GM19238 (cell line): Measurements from ENCODE around the gene MTHFD2L.
A peak's percentile ranks its signal among the peaks of the same experiment; 100 is the strongest.
"Not testable (repeated sequence)": the region's sequence is repeated elsewhere in the genome, so short reads cannot be mapped to it uniquely, and the experiment has no call there.

ENCODE experiments used
- DNase-seq: peaks from one replicate; pipeline ENCODE4 v3.0.0; 2011; ENCODE audit warnings: low spot score; ENCODE audit not compliant: insufficient read length

MTHFD2L gene

DNA sequence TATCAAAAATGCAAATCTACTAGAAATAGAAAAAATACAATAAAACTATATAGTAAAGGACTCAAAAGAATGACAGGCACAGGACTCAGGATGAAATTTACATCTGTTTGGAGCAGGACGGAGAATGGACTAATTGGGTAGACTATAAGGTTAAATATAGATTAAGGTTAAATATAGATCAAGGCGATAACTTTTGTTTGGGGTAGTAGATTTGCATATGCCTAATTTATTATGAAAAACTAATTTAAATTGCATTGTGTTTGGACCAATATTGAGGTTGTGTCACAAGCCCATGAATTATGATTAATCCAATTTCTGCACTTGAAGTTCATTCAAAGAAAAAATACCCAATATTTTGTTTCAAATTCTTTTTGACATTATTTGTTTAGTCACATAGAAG, 31.0 kb downstream of the MTHFD2L start:
- DNase-seq = no peak

DNA sequence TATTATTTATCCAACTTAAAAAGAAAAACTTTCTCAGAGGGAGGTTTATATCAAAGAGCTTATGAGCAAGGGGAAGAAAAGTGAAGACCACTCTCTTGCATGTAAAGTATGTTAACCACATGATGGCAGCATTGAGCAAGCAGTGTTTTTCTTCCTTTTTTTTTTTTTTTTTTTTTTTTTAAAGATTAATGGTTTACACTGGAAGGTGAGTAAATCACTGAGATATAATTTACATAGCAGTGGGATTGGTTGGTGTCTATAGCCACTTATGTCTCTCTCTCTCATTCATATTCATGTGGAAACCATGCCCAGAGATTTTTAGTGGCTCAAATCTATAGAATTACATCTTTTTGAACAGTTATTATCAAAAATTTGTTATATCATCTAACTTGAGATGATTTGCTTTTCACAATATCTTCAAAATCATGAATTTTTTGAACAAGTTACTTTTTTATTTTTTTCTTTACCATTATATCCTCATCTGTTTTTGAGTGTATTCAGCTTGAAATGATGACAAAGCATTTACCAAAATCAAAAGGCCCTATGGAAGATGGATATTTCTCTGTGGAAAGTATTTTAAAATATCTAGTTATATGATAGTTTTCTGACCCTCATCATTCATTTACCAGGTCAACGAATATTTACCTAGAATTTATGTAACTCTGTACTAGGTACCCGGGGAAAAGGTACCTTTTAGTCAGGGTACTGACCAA, 31.6 kb downstream of the MTHFD2L start:
- no peak for DNase-seq

DNA sequence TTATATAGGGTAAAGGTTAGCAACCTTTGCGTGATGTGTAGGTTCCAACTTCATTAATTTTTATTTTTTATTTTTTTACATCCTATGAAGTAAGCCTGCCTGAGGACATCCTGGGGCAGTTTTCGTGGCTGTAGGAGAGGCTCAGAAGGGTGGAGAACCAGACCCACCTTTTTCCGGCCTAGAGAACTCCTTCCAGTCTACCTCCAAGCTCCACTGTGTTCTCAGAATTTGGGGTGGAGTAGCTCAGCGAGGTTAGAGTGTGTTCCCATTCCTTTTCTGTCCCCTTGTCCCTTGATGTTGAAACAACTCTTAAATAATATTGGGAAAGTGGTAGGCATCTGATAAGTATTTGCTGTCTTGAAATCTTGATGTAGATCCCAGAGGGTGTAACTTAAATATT, 32.4 kb downstream of the MTHFD2L start:
- no peak for DNase-seq

DNA sequence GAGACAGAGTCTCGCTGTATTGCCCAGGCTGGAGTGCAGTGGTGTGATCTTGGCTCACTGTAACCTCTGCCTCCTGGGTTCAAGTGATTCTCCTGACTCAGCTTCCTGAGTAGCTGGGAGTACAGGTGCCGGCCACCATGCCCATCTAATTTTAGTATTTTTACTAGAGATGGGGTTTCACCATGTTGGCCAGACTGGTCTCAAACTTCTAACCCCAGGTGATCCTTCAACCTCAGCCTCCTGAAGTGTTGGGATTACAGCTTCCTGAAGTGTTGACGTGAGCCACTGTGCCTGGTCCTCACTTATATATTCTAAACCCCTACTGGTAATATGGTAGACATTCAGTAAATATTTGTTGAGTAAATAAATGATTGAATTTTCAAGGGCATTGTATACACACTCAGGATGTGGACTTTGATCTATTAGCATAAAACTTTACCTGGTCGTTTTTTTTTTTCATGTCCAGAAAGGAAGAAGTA, 33.0 kb downstream of the MTHFD2L start:
- no peak for DNase-seq

DNA sequence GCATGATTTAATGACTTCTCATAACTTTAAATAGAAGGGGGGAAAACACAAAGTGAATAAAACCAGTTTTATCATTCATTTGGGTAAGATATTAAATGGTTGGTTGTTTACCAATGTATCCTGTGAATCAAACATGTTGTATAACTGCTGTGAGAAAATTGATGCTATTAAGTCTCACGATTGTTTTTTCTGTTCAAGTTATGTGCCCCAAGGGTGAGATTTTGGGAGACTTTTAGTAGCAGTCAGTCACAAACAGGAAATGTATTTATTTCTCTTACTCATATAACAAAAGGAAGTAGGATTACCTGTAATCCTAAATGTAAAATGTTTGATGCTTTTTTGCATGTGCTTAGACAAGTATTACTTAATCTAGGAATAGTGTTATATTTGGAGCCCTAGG, 39.2 kb downstream of the MTHFD2L start:
- DNase-seq = no peak

DNA sequence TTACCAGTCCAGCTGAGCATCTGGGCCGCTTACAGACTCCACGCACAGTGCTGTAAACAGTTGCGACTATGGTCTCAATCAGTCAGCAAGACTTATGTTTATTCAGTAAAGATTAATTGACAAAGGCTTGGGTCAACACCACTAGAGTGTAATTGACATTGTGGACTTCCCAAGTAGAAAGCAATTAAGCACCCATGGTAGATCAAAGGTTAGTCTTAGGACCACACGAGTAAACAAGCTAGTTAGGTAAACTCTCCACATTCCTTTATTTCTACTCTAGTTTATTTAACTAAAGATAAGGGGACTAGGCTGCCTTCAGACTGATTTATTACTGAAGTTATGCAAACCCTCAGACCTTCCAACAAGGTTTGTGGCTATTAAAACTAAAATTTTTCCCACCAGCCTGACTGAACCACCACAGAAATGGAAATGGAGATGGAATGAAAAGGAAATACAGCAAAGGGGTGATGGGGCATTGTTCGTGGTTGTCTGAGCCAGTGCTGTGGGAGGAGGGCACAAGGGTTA, 44.2 kb downstream of the MTHFD2L start:
- DNase-seq = no peak

DNA sequence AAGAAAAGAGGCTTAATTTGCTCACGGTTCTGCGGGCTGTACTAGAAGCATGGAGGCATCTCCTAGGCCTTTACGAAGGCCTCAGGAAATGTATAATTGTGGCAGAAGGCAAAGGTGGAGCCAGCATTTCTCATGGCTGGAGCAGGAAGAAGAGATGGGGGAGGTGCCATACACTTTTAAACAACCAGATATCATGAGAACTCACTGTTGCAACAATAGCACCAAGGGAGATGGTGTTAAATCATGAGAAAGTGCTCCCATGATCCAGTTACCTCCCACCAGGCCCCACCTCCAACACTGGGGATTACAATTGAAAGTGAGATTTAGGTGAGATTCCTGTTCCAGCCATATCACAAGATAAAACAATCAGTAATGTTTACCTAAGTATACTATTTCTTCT, 45.5 kb downstream of the MTHFD2L start:
- no peak for DNase-seq

DNA sequence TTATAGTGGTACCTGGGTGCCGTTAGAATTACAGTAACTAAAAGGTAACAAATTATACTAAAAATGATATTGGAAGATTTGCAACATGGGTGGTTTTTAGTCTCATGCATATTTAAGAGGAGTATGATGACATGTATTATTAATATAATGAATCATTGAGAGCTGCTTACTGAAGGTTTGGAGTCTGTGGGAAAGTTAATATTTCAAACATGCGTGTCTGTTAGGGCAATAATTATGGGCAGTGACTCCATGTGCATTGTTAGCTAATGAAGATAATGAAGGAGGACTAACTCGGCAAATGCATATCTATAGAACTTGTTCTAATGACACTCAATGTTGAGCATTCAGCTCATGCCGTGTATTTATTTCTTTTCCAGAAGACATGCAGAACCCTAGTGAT, 47.1 kb downstream of the MTHFD2L start:
- no peak for DNase-seq

DNA sequence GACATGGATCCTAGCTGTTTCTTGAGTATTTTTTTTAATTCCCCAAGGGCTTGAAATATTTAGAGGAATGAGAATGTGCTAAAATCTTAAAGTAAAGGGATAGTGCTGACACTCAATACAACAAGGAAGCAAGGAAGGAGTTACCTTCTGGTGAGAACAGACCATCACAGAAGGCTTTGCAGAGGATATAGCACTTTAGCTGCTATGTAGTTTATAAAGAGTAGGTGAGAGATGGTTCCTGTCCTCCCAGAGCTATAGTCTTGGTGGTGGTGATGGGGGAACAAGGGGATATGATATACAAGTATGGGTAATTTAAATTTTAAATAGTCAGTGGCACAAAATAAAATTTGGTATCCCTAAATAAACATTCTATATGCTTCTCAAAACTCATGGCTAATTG, 47.6 kb downstream of the MTHFD2L start:
- DNase-seq = no peak

DNA sequence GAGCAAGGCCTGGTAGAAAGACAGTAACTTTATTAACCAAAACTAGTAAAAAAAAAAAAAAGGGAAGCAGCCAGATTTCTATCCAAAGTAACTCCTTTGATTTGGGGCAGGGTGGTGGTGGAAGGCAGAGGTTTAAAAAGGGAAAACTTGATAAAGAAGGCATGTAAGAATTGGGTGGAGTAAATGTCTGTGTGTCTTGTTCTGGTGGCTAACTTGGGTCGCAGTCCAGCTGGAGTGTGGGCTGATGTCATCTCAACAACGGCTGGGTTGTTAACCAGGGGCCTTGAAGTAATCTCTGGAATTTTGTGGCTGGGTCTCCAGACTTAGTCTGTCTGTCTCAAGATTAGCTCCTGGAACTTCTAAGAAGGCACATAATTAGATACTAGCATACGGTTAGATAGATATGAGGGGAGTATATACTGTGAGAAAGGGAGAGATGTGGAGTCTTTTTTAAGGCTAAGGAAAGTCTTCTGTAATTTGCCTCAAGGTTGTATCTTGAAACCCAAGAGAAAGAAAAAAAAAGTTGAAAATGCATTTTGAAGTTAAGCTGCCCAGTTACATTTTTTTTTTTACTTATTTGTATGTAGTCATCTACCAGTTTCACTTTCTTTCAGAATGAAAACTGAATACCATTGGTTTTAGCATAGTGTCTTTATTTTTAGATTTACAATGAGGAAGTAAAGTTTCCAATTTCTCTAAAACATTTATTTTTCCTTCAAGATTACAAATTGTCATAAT, 48.3 kb downstream of the MTHFD2L start:
- no peak for DNase-seq

DNA sequence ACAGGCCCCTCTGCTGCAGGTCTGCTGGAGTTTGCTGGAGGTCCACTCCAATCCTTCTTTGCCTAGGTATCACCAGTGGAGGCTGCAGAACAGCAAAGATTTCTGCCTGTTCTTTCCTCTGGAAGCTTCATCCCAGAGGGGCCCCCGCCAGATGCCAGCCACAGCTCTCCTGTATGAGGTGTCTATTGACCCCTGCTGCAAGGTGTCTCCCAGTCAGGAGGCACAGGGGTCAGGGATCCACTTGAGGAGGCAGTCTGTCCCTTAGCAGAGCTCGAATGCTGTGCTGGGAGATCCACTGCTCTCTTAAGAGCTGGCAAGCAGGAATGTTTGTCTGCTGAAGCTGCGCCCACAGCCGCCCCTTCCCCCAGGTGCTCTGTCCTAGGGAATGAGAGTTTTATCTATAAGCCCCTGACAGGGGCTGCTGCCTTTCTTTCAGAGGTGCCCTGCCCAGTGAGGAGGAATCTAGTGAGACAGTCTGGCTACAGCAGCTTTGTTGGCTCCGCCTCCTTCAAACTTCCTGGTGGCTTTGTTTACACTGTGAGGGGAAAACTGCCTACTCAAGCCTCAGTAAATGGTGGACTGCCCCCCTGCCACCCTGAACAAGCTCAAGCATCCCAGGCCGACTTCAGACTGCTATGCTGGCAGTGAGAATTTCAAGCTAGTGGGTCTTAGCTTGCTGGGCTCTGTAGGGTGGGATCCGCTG, 56.7 kb downstream of the MTHFD2L start:
- DNase-seq = not testable (repeated sequence)

DNA sequence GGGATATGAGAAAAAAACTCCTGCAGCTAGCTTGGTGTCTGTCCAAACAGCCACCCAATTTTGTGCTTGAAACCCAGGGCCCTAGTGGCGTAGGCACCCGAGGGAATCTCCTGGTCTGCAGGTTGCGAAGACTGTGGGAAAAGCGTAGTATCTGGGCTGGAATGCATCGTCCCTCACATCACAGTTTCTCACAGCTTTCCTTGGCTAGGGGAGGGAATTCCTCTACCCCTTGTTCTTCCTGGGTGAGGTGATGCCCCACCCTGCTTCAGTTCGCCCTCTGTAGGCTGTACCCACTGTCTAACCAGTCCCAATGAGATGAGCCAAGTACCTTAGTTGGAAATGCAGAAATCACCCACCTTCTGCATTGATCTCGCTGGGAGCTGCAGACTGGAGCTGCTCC, 57.3 kb downstream of the MTHFD2L start:
- DNase-seq = not testable (repeated sequence)

DNA sequence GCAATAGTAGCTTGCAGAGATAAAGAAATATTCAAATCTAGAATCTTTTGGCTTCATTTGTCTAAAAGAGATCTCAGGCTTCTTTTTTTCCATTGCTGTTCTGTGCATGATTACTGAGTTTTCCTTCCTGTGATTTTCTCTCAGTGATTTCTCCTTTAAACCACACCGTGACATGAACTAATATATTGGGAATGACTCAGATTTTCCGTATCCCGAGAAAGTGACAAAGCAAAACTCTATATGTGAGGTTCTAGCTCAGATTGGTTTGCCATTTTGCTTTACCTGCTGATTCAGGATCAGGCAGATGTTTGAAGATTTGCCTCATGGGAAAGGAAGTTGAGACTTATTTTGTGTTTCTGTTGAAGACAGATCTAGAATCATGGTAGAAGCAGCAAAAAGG, 59.4 kb downstream of the MTHFD2L start:
- no peak for DNase-seq

DNA sequence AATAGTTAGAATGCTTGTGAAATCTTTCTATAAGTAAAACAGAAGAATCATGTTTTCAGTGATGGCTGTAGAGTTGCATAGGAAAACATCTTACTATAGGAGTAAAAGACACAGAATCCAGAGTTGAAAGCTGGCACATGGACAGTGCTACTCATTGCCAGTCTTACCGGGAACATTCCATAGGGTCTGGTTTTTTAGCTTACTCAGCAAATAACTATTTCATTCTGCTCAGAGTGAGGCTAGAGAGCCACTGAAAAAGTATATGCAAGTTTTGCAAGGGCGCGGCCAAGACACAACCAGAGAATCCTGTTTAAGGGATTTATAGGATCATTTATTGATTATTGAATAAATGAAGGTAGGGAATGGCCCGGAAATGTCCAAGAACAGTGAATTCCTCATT, 60.3 kb downstream of the MTHFD2L start:
- DNase-seq = no peak

DNA sequence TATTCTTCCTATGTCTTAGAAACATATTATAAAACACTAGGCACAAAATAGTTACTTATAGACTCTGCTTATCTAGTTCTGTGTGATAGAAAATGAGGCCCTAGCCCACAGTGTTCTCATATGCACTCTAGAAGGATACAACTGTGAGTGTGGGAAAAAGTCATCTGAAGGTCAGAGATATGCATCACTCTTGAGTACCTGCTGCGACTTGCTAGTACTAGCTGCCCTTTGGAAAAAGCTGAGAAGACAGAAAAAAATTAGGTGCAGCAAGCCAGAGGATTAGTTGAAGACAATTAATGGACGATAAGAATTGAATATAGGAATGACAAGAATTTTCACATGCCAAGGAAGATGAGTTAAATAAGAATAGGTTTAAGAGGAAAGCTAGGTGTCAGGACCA, 61.3 kb downstream of the MTHFD2L start:
- DNase-seq = no peak

DNA sequence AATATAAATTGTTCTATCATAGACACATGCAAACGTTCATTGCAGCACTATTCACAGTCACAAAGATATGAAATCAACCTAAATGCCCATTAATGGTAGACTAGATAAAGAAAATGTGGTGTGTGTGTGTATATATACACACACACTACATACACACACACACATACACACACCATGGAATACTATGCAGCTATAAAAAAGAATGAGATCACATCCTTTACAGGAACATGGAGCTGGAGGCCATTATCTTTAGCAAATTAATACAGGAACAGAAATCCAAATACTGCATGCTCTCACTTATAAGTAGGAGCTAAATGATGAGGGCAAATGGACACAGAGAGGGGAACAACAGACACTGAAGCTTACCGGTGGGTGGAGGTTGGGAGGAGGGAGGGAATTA, 65.2 kb downstream of the MTHFD2L start:
- no peak for DNase-seq

DNA sequence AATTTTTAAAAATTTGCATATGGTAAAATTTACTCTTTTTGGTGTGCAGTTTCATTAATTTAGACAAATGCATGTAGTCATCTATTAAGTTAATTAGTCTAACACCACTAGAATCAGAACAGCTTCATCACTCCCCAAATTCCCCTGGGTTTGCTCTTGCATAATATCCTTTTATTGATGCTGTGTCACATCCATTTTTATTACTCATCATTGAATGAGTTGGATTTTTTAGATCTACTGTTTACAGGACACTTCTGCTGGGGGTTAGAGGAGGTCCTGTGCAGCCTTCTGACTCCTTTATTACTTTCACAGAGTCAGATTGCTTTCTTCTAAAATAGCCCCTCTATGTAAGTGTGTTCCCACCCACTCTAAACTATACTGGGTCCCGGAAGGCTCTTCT, 65.9 kb downstream of the MTHFD2L start:
- no peak for DNase-seq

DNA sequence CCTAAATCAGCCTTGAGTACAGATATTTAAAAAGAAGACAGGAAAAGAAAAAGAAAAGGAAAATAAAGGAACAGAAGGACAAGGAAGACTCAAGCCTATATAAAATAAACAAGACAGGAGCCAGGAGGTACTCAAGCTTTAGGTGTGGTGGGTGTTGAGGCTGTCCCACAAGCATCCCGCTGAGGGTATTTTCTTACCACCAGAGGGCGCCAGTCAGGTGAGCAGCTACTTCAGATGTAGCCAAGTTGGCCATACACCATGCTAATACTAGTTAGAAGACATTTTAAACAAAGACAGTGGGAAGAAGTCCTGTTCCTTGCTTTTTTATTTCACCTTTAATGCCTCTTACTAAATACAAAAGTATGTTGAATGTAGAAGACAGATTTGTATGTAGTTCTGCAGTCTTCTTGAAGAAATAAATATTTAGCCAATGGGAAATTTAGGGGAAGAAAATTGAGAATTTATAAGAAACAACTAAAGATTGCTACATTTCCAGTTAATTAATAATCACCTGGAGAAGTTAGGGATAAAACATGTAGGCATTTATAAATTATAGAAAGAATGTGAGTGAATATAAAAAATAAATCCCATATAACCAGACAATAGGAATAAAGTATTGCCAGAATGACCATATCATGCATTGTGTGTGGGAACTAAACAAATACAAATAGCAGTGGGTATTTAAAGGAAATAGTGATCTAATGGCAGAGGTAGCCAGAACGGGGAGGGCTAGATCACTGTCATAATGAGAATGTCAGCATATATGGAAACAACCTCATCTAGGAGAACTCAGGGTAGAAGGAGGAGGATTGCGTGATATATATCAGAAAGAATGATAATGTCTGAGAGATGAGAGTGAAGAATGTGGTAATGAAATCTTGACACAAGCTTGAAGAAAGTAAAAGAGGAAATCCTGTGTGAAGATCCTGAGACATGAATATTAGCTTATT, 71.0 kb downstream of the MTHFD2L start:
- peak; percentile 22 for DNase-seq

DNA sequence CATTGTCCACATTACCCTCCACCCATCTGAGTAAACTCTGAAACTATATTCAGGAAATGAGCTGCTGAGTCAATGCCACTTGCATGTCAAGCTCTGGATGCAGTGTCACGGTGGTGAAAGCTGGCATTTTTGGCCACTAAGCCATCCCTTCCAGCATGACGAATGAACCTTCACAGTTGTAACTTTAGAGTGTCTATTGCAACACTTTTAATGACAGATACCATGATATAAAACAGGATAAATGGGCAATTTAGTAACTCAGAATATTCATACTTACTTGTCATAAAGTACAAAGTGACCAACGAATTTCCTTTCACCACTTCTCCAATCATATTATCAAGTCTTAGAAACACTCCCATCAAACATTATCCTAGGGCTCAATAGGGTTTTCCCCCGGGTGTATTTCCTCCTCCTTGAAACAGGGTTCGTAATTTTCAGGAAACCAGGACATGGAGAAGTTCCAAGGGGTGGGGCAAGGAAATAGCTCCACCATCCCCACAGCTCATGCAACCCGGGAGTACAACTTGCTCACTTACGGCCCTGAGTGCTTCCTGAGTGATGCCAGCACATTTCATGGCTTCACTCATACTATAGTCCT, 73.1 kb downstream of the MTHFD2L start:
- DNase-seq = no peak

DNA sequence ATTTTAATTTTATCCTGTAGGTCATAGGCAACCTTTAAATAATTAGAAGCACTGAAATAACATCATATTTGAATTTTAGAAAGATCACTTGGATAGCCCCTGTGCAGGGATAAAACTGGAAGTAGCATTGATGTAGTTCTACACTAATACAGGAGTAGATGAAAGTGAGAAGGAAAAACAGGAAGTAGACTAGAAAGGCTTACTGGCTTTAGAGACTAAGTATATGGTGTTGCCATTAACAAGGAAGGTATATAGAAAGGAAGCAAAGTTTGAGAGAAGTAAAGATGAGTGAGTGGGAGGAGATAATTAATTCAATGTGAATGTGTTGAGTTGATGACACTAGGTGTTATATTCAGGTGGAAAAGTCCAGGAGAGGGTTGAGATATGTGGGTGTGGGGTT, 77.2 kb downstream of the MTHFD2L start:
- no peak for DNase-seq
